Stomach (tissue), 9 donors: ENCODE measurements around the gene PDGFRB. TPM values are rescaled to one million over a fixed set of nuclear protein-coding genes. Genes with fewer than 3 reads are reported as not detected.
A peak's percentile ranks its signal among the peaks of the same experiment; 100 is the strongest.

Source experiments
- DNase-seq, 2 donors: peaks; one replicate each; pipeline versions ENCODE4 v3.0.0 to v3.0.0-alpha.2; 2013 to 2019
- H3K27ac ChIP-seq, 5 donors: fragments of 200-600 bp in 4 of 5; sonication (generic) in 4 of 5; one replicate each; pipeline ENCODE4 v1.5.1; 2013 to 2019; ENCODE audit warnings: mild to moderate bottlenecking in 1 of 5, moderate library complexity in 1 of 5
- H3K27me3 ChIP-seq, 3 donors: fragments of 200-600 bp; sonication (generic); one replicate each; pipeline ENCODE4 v1.5.1; 2017 to 2019; ENCODE audit warnings: mixed run types in 1 of 3
- H3K36me3 ChIP-seq, 4 donors: fragments of 200-600 bp; sonication (generic); 1 replicate in 3 of 4; 2 replicates in 1 of 4; pipeline ENCODE4 v1.5.1; 2016 to 2019
- H3K4me1 ChIP-seq, 4 donors: fragments of 200-600 bp; sonication (generic); one replicate each; pipeline ENCODE4 v1.5.1; 2016 to 2019
- H3K4me3 ChIP-seq, 4 donors: fragments of 200-600 bp; sonication (generic) in 3 of 4; one replicate each; pipeline ENCODE4 v1.5.1; 2016 to 2019; ENCODE audit warnings: mild to moderate bottlenecking in 1 of 4
- H3K9me3 ChIP-seq, 4 donors: fragments of 200-600 bp; sonication (generic); one replicate each; pipeline ENCODE4 v1.5.1; 2016 to 2019
- EP300 ChIP-seq: sonication (generic); formaldehyde crosslinking; IDR thresholded peaks from one replicate; pipeline ENCODE4 v1.6.1; 2017; ENCODE audit warnings: antibody characterized with exemption
- POLR2A ChIP-seq, 4 donors: fragments of 450-650 bp; IDR thresholded peaks; one replicate each; pipeline ENCODE4 v1.6.1; 2016; ENCODE audit warnings: antibody characterized with exemption in 4 of 4, control low read depth in 2 of 4, mild to moderate bottlenecking in 1 of 4, moderate library complexity in 1 of 4
- POLR2AphosphoS5 ChIP-seq, 3 donors: sonication (generic); formaldehyde crosslinking; IDR thresholded peaks; one replicate each; pipeline ENCODE4 v1.6.1; 2016; ENCODE audit warnings: antibody characterized with exemption in 3 of 3
- WGBS, 5 donors: extraction: QIAGEN DNeasy Blood & Tissue Kit in 3 of 5; methylation state at CpG; one replicate each; pipeline versions ENCODE4 v1.1.5 to v1.1.7; 2013 to 2018; 5-methylcytosine and 5-hydroxymethylcytosine counted together
- intact Hi-C: fragments of 100-400 bp; cut with DNase I; formaldehyde crosslinking; loops from one replicate; pipeline ENCODE4 v1.15.1; 2023; ENCODE audit warnings: low total_unique reads
- polyA plus RNA-seq, 3 donors: library from polyadenylated mRNA; stranded (reverse); fragments of 200-250 nt; gene quantifications; one replicate each; pipeline ENCODE4 v1.2.3, GENCODE V29; 2013
- total RNA-seq, 5 donors: library from RNA; depleted of rRNA; stranded (reverse); fragments of >200 nt; gene quantifications; one replicate each; pipeline versions ENCODE4 v1.1.0 to v1.2.3, GENCODE V29; 2014 to 2016
- TF ChIP-seq, protein P1 (sequence below), 7 experiments: fragments of 450-650 bp in 4 of 7; fragments of 200-600 bp in 3 of 7; sonication (generic) in 3 of 7; IDR thresholded peaks; one replicate each; pipeline ENCODE4 v1.5.1; 2016 to 2019; ENCODE audit warnings: antibody characterized with exemption in 7 of 7, control low read depth in 2 of 7, mild to moderate bottlenecking in 1 of 7
- donor health status: healthy with polysubstance abuse.
- donor health status: Bipolar disorder and iron deficiency.
- donor health status: healthy.

Gene PDGFRB
- total and polyA plus RNA-seq, 8 donors: 4.7 to 71.2 (median 34.6) TPM

- peak; percentile 67 to 90 for DNase-seq
- Histone ChIP-seq H3K36me3 (peaks cover 0 to 20% (median 9%) of the 10 kb centered on the region in 4 donors), H3K4me3 (no peak overlapping the region), H3K27ac (peak overlapping the region in 4 of 5 donors; percentile 73 to 85 (median 82)), H3K27me3 (no peaks in the 10 kb centered on the region), H3K4me1 (peaks cover 51 to 76% (median 66%) of the 10 kb centered on the region in 4 donors), H3K9me3 (no peaks in the 10 kb centered on the region)
- no peak for TF ChIP-seq EP300
- peak in 1 of 3 donors; percentile 18 for TF ChIP-seq POLR2AphosphoS5 (IDR thresholded peaks at IDR 0.05)
- no peak for TF ChIP-seq POLR2A (IDR thresholded peaks at IDR 0.05)
- intact Hi-C loops: no loop called here
- WGBS, 5 donors: 20 to 48% (median 29%) methylated on average over 8 to 10 of the region's 10 CpGs
Observed at GRCh38 chr5:150138551-150139265, 16.9 kb downstream of the PDGFRB start.

- Histone ChIP-seq H3K27me3 (no peaks in the 10 kb centered on the region), H3K36me3 (peaks cover 0 to 20% (median 9%) of the 10 kb centered on the region in 4 donors), H3K4me3 (no peak overlapping the region), H3K4me1 (peaks cover 51 to 69% (median 60%) of the 10 kb centered on the region in 4 donors), H3K9me3 (no peaks in the 10 kb centered on the region), H3K27ac (peak overlapping the region in 4 of 5 donors; percentile 73 to 85 (median 82))
- TF ChIP-seq, protein P1, sequence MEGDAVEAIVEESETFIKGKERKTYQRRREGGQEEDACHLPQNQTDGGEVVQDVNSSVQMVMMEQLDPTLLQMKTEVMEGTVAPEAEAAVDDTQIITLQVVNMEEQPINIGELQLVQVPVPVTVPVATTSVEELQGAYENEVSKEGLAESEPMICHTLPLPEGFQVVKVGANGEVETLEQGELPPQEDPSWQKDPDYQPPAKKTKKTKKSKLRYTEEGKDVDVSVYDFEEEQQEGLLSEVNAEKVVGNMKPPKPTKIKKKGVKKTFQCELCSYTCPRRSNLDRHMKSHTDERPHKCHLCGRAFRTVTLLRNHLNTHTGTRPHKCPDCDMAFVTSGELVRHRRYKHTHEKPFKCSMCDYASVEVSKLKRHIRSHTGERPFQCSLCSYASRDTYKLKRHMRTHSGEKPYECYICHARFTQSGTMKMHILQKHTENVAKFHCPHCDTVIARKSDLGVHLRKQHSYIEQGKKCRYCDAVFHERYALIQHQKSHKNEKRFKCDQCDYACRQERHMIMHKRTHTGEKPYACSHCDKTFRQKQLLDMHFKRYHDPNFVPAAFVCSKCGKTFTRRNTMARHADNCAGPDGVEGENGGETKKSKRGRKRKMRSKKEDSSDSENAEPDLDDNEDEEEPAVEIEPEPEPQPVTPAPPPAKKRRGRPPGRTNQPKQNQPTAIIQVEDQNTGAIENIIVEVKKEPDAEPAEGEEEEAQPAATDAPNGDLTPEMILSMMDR (IDR thresholded peaks at IDR 0.05): no peak
- TF ChIP-seq POLR2A (IDR thresholded peaks at IDR 0.05): no peak
- TF ChIP-seq EP300: no peak
- no peak for TF ChIP-seq POLR2AphosphoS5 (IDR thresholded peaks at IDR 0.05)
- no peak for DNase-seq
- intact Hi-C loops: no loop called here
- 65 to 79% (median 76%) methylated on average over 5 of the region's 5 CpGs for WGBS, 5 donors
Observed at GRCh38 chr5:150137997-150138396, 17.6 kb downstream of the PDGFRB start.

- DNase-seq: peak in 1 of 2 donors; percentile 38
- H3K4me1 ChIP-seq: peaks cover 48 to 66% (median 58%) of the 10 kb centered on the region in 4 donors
- no peak overlapping the region for H3K4me3 ChIP-seq
- no peaks in the 10 kb centered on the region for H3K27me3 ChIP-seq
- intact Hi-C loops: no loop called here
- H3K27ac ChIP-seq: peak overlapping the region in 4 of 5 donors; percentile 73 to 85 (median 82)
- no peak for TF ChIP-seq EP300
- TF ChIP-seq, protein P1 (IDR thresholded peaks at IDR 0.05): no peak
- TF ChIP-seq POLR2AphosphoS5 (IDR thresholded peaks at IDR 0.05): no peak
- no peak for TF ChIP-seq POLR2A (IDR thresholded peaks at IDR 0.05)
- H3K9me3 ChIP-seq: no peaks in the 10 kb centered on the region
- H3K36me3 ChIP-seq: peaks cover 0 to 23% (median 9%) of the 10 kb centered on the region in 4 donors
- WGBS, 5 donors: 28 to 49% (median 36%) methylated on average over 10 to 12 of the region's 12 CpGs
Observed at GRCh38 chr5:150137168-150137957, 18.3 kb downstream of the PDGFRB start.

- TF ChIP-seq EP300: no peak
- TF ChIP-seq, protein P1 (IDR thresholded peaks at IDR 0.05): no peak
- TF ChIP-seq POLR2AphosphoS5 (IDR thresholded peaks at IDR 0.05): no peak
- TF ChIP-seq POLR2A (IDR thresholded peaks at IDR 0.05): no peak
- Histone ChIP-seq H3K36me3 (peaks cover 0 to 23% (median 9%) of the 10 kb centered on the region in 4 donors), H3K4me1 (peaks cover 41 to 61% (median 50%) of the 10 kb centered on the region in 4 donors), H3K4me3 (no peak overlapping the region), H3K27me3 (no peaks in the 10 kb centered on the region), H3K9me3 (no peaks in the 10 kb centered on the region), H3K27ac (peak overlapping the region in 4 of 5 donors; percentile 73 to 85 (median 82))
- no peak for DNase-seq
- intact Hi-C loops: no loop called here
- WGBS, 5 donors: 81 to 91% (median 86%) methylated on average over 12 to 16 of the region's 16 CpGs
Observed at GRCh38 chr5:150136305-150137167, 19.1 kb downstream of the PDGFRB start.
